ENCODE data around the gene OTULINL. TPM values are rescaled to one million over a fixed set of nuclear protein-coding genes. Genes with fewer than 3 reads are reported as not detected.

Gene OTULINL
- total RNA-seq, 6 experiments from 2014 or later, result 9.3 to 25.7 (median 21.7) TPM

- no peaks in the 10 kb centered on the region for H3K4me1 Mint-ChIP-seq (ENCODE audit: low read depth)
- H3K36me3 Mint-ChIP-seq (ENCODE audit: low read depth), result no peaks in the 10 kb centered on the region
- no peak overlapping the region for H3K27ac Mint-ChIP-seq
- H3K27me3 Mint-ChIP-seq (ENCODE audit: insufficient read depth), result peaks cover 49% of the 10 kb centered on the region
- DNase-seq, result no peak
- no peak for TF ChIP-seq CTCF (IDR thresholded peaks at IDR 0.05)
- no peak overlapping the region for H3K4me3 Mint-ChIP-seq
- no peaks in the 10 kb centered on the region for H3K9me3 Mint-ChIP-seq
These were observed 23.7 kb upstream of the OTULINL start for GRCh38 chr5:14557791-14558415.

DNA sequence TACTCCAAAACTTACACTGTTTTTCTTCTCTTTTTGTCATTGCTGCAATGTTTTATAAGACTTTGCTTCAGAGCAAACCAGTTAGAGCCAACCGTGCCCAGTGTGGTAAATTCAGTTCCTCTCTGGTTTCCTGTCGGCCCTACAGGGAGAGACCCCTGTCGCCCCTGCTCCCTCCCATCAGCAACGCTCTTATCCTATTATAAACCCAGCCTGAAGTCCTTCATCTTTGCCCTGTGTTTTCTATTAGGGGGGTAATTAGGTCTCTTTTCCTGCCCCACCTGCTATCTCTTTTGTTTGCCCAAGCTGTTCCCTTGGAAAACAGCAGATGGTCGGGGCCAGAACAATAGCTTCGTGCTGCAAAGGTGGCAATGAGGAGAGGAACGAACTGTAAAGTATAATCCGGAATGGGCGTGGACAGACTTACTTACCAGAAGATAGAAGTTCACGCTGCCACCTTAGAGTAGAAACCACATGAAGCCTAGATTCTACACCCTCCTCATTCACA is 21.4 kb upstream of the OTULINL start:
- H3K27me3 Mint-ChIP-seq (ENCODE audit: insufficient read depth), result peaks cover 42% of the 10 kb centered on the region
- no peak for TF ChIP-seq CTCF (IDR thresholded peaks at IDR 0.05)
- no peaks in the 10 kb centered on the region for H3K36me3 Mint-ChIP-seq (ENCODE audit: low read depth)

GRCh38 chr5:14561741-14562140 is 19.9 kb upstream of the OTULINL start:
- Mint-ChIP-seq H3K9me3 (no peaks in the 10 kb centered on the region), H3K27ac (no peak overlapping the region), H3K36me3 (ENCODE audit: low read depth) (peaks cover 1% of the 10 kb centered on the region; the same call in 1 of the 2 replicates), H3K4me3 (no peak overlapping the region), H3K27me3 (ENCODE audit: insufficient read depth) (peaks cover 46% of the 10 kb centered on the region), H3K4me1 (ENCODE audit: low read depth) (no peaks in the 10 kb centered on the region)
- TF ChIP-seq CTCF (IDR thresholded peaks at IDR 0.05), result no peak
- DNase-seq, result no peak

More for the DNA sequence above, 21.4 kb upstream of the OTULINL start:
- no peaks in the 10 kb centered on the region for H3K4me1 Mint-ChIP-seq (ENCODE audit: low read depth)
- no peaks in the 10 kb centered on the region for H3K9me3 Mint-ChIP-seq
- no peak for DNase-seq
- H3K4me3 Mint-ChIP-seq, result no peak overlapping the region
- H3K27ac Mint-ChIP-seq, result no peak overlapping the region

- Mint-ChIP-seq H3K4me1 (ENCODE audit: low read depth) (peaks cover 7% of the 10 kb centered on the region; the same call in 1 of the 2 replicates), H3K4me3 (no peak overlapping the region), H3K9me3 (no peaks in the 10 kb centered on the region), H3K27ac (no peak overlapping the region), H3K27me3 (ENCODE audit: insufficient read depth) (peaks cover 48% of the 10 kb centered on the region), H3K36me3 (ENCODE audit: low read depth) (peaks cover 11% of the 10 kb centered on the region; the same call in 1 of the 2 replicates)
- no peak for DNase-seq
- TF ChIP-seq CTCF (IDR thresholded peaks at IDR 0.05), result no peak
These were observed 13.3 kb upstream of the OTULINL start for GRCh38 chr5:14568333-14568732.

DNA sequence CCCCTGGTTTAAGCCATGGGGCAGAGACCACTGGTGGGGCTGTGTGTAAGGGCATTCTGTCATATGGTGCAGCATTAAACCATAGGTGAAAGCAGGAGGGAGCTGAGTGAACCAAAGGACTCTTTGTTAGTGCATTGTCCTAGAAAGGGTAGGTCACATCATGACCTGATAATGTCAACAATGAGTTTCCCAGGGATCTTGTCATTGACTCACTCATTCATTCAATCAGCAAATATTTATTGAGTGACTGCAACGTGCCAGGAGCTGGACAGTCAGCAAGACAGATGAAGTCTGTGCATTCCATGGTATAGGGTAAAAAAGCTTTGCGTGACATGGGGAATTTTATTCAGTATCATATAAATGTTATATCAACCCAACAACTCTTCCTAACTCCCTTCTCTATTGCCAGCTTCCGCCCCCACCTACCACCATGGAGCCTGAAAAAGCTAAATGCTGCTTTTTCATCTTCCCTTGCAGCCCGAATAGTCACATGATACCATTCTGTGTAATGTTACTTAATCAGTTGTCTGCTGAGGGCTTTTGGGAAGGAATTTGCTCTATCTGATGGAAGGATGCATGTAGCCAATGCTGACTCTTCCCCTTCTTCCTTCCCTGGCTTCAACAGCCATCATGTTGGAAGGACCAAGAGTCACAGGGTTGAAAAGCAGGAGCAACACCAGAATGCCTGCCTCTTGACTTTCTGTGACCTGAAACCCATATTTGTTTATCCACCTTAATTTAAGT is 11.5 kb upstream of the OTULINL start:
- peaks cover 11% of the 10 kb centered on the region; the same call in 1 of the 2 replicates for H3K36me3 Mint-ChIP-seq (ENCODE audit: low read depth)
- no peak for DNase-seq
- TF ChIP-seq CTCF (IDR thresholded peaks at IDR 0.05), result no peak
- H3K27me3 Mint-ChIP-seq (ENCODE audit: insufficient read depth), result peaks cover 53% of the 10 kb centered on the region
- no peak overlapping the region for H3K27ac Mint-ChIP-seq
- no peaks in the 10 kb centered on the region for H3K9me3 Mint-ChIP-seq
- H3K4me3 Mint-ChIP-seq, result no peak overlapping the region
- H3K4me1 Mint-ChIP-seq (ENCODE audit: low read depth), result peaks cover 7% of the 10 kb centered on the region; the same call in 1 of the 2 replicates

All from HFFc6 (cell line).